HEK293 (cell line): ENCODE results near the gene NUMB.

Experiments
- CTCF ChIA-PET: fragments of 350-600 bp; formaldehyde crosslinking; extraction: SDS; loops from one replicate; lab custom pipeline; 2021; ENCODE audit warnings: antibody characterized with exemption; lab: Yijun Ruan, JAX
- POLR2A ChIA-PET: fragments of 300-600 bp; formaldehyde crosslinking; extraction: SDS; loops from one replicate; lab custom pipeline; 2020; ENCODE audit warnings: antibody characterized with exemption, inconsistent platforms; lab: Yijun Ruan, JAX
- H3K27ac ChIP-seq: fragments of 200-500 bp; sonication (Bioruptor generic); 2 replicates; pipeline ENCODE4 v1.5.1; 2014; ENCODE audit warnings: low read depth, low read length, control low read depth, inconsistent platforms; ENCODE audit errors: extremely low read depth
- H3K36me3 ChIP-seq, 2 experiments: fragments of 200-500 bp in 1 of 2; sonication (Bioruptor generic) in 1 of 2; 1 replicate in 1 of 2; 2 replicates in 1 of 2; pipeline ENCODE4 v1.5.1; 2014 to 2017; ENCODE audit warnings: inconsistent platforms in 2 of 2, low read length in 2 of 2; ENCODE audit not compliant: control insufficient read depth in 2 of 2, insufficient read depth in 1 of 2
- H3K4me1 ChIP-seq: fragments of 200-500 bp; sonication (Bioruptor generic); 2 replicates; pipeline ENCODE4 v1.5.1; 2014; ENCODE audit warnings: mild to moderate bottlenecking, low read length, inconsistent platforms; ENCODE audit not compliant: control insufficient read depth, insufficient read depth
- H3K4me3 ChIP-seq: 2 replicates; pipeline ENCODE4 v1.5.1; 2011; ENCODE audit warnings: low read depth, mild to moderate bottlenecking, control low read depth, low read length, moderate library complexity
- H3K9me3 ChIP-seq: fragments of 200-500 bp; sonication (Bioruptor generic); 2 replicates; pipeline ENCODE4 v1.5.1; 2014; ENCODE audit warnings: low read depth, low read length, inconsistent platforms; ENCODE audit not compliant: control insufficient read depth, insufficient read depth
- FEZF1 ChIP-seq: fragments of 450-650 bp; formaldehyde crosslinking; IDR thresholded peaks from 2 replicates; pipeline ENCODE4 v1.5.1; 2016; ENCODE audit warnings: missing biosample characterization, missing genetic modification characterization
- KLF9 ChIP-seq: fragments of 450-650 bp; formaldehyde crosslinking; IDR thresholded peaks from 2 replicates; pipeline ENCODE4 v1.5.1; 2016; ENCODE audit warnings: missing biosample characterization, missing genetic modification characterization, low read depth
- MYNN ChIP-seq: fragments of 450-650 bp; formaldehyde crosslinking; IDR thresholded peaks from 2 replicates; pipeline ENCODE4 v1.5.1; 2016; ENCODE audit warnings: missing biosample characterization, missing genetic modification characterization, borderline replicate concordance
- REST ChIP-seq: fragments of 450-650 bp; formaldehyde crosslinking; IDR thresholded peaks from 2 replicates; pipeline ENCODE4 v1.5.1; 2016; ENCODE audit warnings: missing biosample characterization, missing genetic modification characterization
- SCRT2 ChIP-seq: fragments of 450-650 bp; formaldehyde crosslinking; IDR thresholded peaks from 2 replicates; pipeline ENCODE4 v1.5.1; 2016; ENCODE audit warnings: missing biosample characterization, missing genetic modification characterization
- SETDB1 ChIP-seq: IDR thresholded peaks from one replicate; pipeline ENCODE4 v1.6.1; 2017; ENCODE audit warnings: mild to moderate bottlenecking, low read length, moderate library complexity, mixed read lengths; ENCODE audit not compliant: insufficient read length
- ZBTB10 ChIP-seq: fragments of 450-650 bp; formaldehyde crosslinking; IDR thresholded peaks from 2 replicates; pipeline ENCODE4 v1.5.1; 2016; ENCODE audit warnings: missing biosample characterization, missing genetic modification characterization
- ZBTB11 ChIP-seq: fragments of 450-650 bp; formaldehyde crosslinking; conservative IDR thresholded peaks from 2 replicates; pipeline ENCODE4 v1.5.1; 2016; ENCODE audit warnings: low read depth, missing biosample characterization, missing genetic modification characterization
- ZBTB48 ChIP-seq: fragments of 450-650 bp; formaldehyde crosslinking; IDR thresholded peaks from 2 replicates; pipeline ENCODE4 v1.5.1; 2016; ENCODE audit warnings: missing biosample characterization, missing genetic modification characterization
- ZNF146 ChIP-seq: fragments of 450-650 bp; formaldehyde crosslinking; IDR thresholded peaks from 2 replicates; pipeline ENCODE4 v1.5.1; 2016; ENCODE audit warnings: missing biosample characterization, missing genetic modification characterization
- ZNF19 ChIP-seq: fragments of 450-650 bp; formaldehyde crosslinking; IDR thresholded peaks from 2 replicates; pipeline ENCODE4; 2016; ENCODE audit warnings: missing biosample characterization, missing genetic modification characterization, low read depth
- ZNF221 ChIP-seq: fragments of 450-650 bp; formaldehyde crosslinking; IDR thresholded peaks from 2 replicates; pipeline ENCODE4 v1.5.1; 2017; ENCODE audit warnings: missing biosample characterization, missing genetic modification characterization, borderline replicate concordance
- ZNF350 ChIP-seq: fragments of 450-650 bp; formaldehyde crosslinking; IDR thresholded peaks from 2 replicates; pipeline ENCODE4 v1.5.0; 2017; ENCODE audit warnings: missing biosample characterization, mild to moderate bottlenecking, missing genetic modification characterization
- ZNF366 ChIP-seq: fragments of 450-650 bp; formaldehyde crosslinking; conservative IDR thresholded peaks from 2 replicates; pipeline ENCODE4 v1.5.1; 2016; ENCODE audit warnings: missing biosample characterization, missing genetic modification characterization
- ZNF514 ChIP-seq: fragments of 450-650 bp; formaldehyde crosslinking; IDR thresholded peaks from 2 replicates; pipeline ENCODE4 v1.5.1; 2016; ENCODE audit warnings: missing biosample characterization, missing genetic modification characterization
- ZNF621 ChIP-seq: fragments of 450-650 bp; formaldehyde crosslinking; IDR thresholded peaks from 2 replicates; pipeline ENCODE4 v1.5.1; 2017; ENCODE audit warnings: missing biosample characterization, missing genetic modification characterization
- ZNF747 ChIP-seq: fragments of 450-650 bp; formaldehyde crosslinking; IDR thresholded peaks from 2 replicates; pipeline ENCODE4 v1.5.1; 2016; ENCODE audit warnings: missing biosample characterization, missing genetic modification characterization
- ZSCAN30 ChIP-seq: fragments of 450-650 bp; IDR thresholded peaks from 2 replicates; pipeline ENCODE4 v1.5.1; 2018; ENCODE audit warnings: missing biosample characterization, mild to moderate bottlenecking, missing genetic modification characterization, moderate library complexity
- ZXDB ChIP-seq: fragments of 450-650 bp; formaldehyde crosslinking; IDR thresholded peaks from 2 replicates; pipeline ENCODE4 v1.5.1; 2016; ENCODE audit warnings: missing biosample characterization, missing genetic modification characterization
- TF ChIP-seq, protein P1 (sequence below): fragments of 450-650 bp; formaldehyde crosslinking; IDR thresholded peaks from 2 replicates; pipeline ENCODE4 v1.5.1; 2016; ENCODE audit warnings: missing biosample characterization, missing genetic modification characterization
- TF ChIP-seq, protein P2 (sequence below): fragments of 450-650 bp; formaldehyde crosslinking; IDR thresholded peaks from 2 replicates; pipeline ENCODE4 v1.5.1; 2016; ENCODE audit warnings: missing biosample characterization, missing genetic modification characterization
- TF ChIP-seq, protein P3 (sequence below): fragments of 450-650 bp; formaldehyde crosslinking; IDR thresholded peaks from 2 replicates; pipeline ENCODE4 v1.5.1; 2016; ENCODE audit warnings: missing biosample characterization, missing genetic modification characterization

NUMB gene

DNA sequence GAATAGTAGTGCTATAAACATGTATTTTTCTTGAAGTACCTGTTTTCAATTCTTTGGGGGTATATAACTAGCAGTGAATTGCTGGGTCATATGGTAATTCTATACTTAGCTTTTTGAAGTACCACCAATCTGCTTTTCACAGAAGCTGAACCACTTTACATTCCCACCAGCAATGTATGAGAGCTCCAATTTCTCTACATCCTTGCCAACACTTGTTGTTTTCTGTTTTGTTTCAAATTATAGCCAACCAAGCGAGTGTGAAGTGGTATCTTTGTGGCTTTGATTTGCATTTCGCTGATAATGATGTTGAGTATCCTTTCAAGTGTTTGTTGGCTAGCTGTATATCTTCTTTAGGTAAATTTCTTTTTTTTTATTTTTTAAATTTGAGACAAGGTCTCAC, 125.3 kb downstream of the NUMB start (continued):
- TF ChIP-seq REST (tag by site-specific recombination), result no peak
- TF ChIP-seq ZXDB (tag by site-specific recombination), result no peak
- TF ChIP-seq FEZF1, result no peak
- TF ChIP-seq, protein P1, sequence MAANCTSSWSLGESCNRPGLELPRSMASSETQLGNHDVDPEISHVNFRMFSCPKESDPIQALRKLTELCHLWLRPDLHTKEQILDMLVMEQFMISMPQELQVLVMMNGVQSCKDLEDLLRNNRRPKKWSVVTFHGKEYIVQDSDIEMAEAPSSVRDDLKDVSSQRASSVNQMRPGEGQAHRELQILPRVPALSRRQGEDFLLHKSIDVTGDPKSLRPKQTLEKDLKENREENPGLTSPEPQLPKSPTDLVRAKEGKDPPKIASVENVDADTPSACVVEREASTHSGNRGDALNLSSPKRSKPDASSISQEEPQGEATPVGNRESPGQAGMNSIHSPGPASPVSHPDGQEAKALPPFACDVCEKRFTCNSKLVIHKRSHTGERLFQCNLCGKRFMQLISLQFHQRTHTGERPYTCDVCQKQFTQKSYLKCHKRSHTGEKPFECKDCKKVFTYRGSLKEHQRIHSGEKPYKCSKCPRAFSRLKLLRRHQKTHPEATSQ, result no peak
- TF ChIP-seq ZBTB48, result no peak
- TF ChIP-seq MYNN (tag by site-specific recombination), result no peak
- TF ChIP-seq ZNF146 (tag by site-specific recombination), result no peak
- no peak for TF ChIP-seq ZNF747 (tag by site-specific recombination)
- TF ChIP-seq SETDB1, result no peak

- Histone ChIP-seq H3K9me3 (no peaks in the 10 kb centered on the region), H3K27ac (no peak overlapping the region), H3K4me1 (peaks cover 10% of the 10 kb centered on the region), H3K4me3 (no peak overlapping the region), H3K36me3 (no peaks in the 10 kb centered on the region; a peak in 1 of 3 replicates)
- POLR2A ChIA-PET, result no interaction called here
- CTCF ChIA-PET, result interaction anchor here (0.6 to 1.2 kb wide), 2 partner anchors 111 to 146 kb away, joined by 3 to 4 read pairs; no protein-coding TSS in a partner anchor
- TF ChIP-seq, protein P2, sequence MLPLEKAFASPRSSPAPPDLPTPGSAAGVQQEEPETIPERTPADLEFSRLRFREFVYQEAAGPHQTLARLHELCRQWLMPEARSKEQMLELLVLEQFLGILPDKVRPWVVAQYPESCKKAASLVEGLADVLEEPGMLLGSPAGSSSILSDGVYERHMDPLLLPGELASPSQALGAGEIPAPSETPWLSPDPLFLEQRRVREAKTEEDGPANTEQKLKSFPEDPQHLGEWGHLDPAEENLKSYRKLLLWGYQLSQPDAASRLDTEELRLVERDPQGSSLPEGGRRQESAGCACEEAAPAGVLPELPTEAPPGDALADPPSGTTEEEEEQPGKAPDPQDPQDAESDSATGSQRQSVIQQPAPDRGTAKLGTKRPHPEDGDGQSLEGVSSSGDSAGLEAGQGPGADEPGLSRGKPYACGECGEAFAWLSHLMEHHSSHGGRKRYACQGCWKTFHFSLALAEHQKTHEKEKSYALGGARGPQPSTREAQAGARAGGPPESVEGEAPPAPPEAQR, result no peak
- TF ChIP-seq ZNF621 (no peak), ZNF366 (tag by site-specific recombination) (no peak), SCRT2 (tag by site-specific recombination) (no peak), KLF9 (tag by site-specific recombination) (no peak), ZNF19 (tag by site-specific recombination) (no peak), ZNF350 (tag by site-specific recombination) (no peak), ZNF514 (tag by site-specific recombination) (no peak), ZSCAN30 (no peak), ZBTB10 (no peak), SETDB1 (no peak), ZNF221 (tag by site-specific recombination) (no peak), ZBTB11 (no peak)
- TF ChIP-seq, protein P3, sequence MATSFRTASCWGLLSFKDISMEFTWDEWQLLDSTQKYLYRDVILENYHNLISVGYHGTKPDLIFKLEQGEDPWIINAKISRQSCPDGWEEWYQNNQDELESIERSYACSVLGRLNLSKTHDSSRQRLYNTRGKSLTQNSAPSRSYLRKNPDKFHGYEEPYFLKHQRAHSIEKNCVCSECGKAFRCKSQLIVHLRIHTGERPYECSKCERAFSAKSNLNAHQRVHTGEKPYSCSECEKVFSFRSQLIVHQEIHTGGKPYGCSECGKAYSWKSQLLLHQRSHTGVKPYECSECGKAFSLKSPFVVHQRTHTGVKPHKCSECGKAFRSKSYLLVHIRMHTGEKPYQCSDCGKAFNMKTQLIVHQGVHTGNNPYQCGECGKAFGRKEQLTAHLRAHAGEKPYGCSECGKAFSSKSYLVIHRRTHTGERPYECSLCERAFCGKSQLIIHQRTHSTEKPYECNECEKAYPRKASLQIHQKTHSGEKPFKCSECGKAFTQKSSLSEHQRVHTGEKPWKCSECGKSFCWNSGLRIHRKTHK (tag by site-specific recombination), result no peak
These were observed 132.6 kb downstream of the NUMB start for GRCh38 chr14:73325630-73326299.
